ENCODE measurements around the gene RCAN3. TPM values are rescaled to one million over a fixed set of nuclear protein-coding genes. Genes with fewer than 3 reads are reported as not detected.
"Not testable (repeated sequence)": the region's sequence is repeated elsewhere in the genome, so short reads cannot be mapped to it uniquely, and the experiment has no call there.

The RCAN3 gene
- total and polyA plus RNA-seq, 10 of the 15 experiments (the other 5 are each of a cell fraction or from before 2014, with no cell fraction given), result 0.02 to 0.46 (median 0.06) TPM; not detected in 3

DNA sequence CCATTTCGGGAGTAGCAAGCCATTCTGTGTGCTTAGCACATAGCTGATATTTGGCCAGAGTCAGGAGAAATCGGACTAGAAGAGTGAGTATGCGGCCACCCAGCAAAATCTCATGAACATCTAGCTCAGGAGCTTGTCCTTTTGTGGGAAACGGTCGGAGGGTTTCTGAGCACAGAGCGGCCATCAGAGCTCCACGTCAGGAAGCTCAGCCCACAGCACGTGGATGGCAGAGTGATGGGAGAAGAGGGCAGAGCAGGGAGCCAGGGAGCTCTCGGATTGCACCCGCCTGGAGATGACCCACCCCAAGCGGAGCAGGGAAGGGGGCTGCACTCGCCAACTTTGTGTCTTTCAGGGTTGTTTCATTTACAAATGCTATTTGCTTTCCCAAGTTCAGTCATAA lies 13.9 kb downstream of the RCAN3 start (continued):
- no peak for TF ChIP-seq ESRRA (IDR thresholded peaks at IDR 0.05; ENCODE audit: low read length)
- TF ChIP-seq RAD21 (IDR thresholded peaks at IDR 0.05; ENCODE audit: insufficient read depth, low read depth, low read length), result no peak

DNA sequence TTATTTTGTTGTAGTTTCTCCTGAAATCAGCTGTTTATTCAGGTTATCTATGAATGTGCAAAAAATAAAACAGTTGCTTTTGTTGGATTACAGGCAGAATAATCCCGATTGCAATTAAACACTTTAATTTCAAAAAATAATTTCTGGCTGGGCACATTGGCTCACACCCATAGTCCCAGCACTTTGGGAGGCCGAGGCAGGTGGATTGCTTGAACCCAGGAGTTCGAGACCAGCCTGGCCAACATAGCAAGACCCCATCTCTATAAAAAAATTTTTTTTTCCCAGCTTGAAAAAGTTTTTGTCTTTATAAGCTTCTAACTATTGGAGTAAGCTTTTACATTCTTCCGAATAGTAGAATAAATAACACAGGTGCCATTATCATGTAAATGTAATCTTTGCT lies 15.3 kb downstream of the RCAN3 start:
- CTCF ChIA-PET, result interaction anchor here (0.7 to 1.5 kb wide), 3 partner anchors 11 to 1173 kb away, joined by 3 to 6 read pairs (median 5); no protein-coding TSS in a partner anchor

DNA sequence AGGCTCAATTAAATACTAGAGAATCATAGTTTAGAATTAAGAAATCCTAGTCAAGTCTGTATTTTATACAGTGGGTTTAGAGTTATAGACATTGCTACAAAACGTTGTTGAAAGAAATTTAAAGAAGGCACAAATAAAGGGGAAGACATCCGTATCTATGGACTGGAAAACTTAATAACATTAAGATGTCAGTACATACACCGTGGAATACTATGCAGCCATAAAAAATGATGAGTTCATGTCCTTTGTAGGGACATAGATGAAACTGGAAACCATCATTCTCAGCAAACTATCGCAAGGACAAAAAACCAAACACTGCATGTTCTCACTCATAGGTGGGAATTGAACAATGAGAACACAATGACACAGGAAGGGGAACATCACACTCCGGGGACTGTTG lies 17.6 kb downstream of the RCAN3 start:
- SMC1A ChIA-PET (ENCODE audit: uncharacterized antibody, unreplicated experiment); in situ Hi-C loops (cut with MboI); H3K27ac ChIP-seq (ENCODE audit: control insufficient read depth, insufficient read depth); H3K4me3 ChIP-seq; H3K27me3 ChIP-seq (replicated peaks in 1 of 2; ENCODE audit: control insufficient read depth in 2 of 2, insufficient read depth in 2 of 2, low read length in 1 of 2); DNase-seq (ENCODE audit: low read depth, low spot score); H3K36me3 ChIP-seq (ENCODE audit: control insufficient read depth in 2 of 2, insufficient read depth in 2 of 2, low read length in 1 of 2); CTCF ChIA-PET; H4K20me1 ChIP-seq (ENCODE audit: control insufficient read depth, insufficient read depth); ATAC-seq; FAIRE-seq; H2AFZ ChIP-seq (ENCODE audit: control insufficient read depth, low read depth, low read length); BruUV-seq (replicated peaks); intact Hi-C loops (cut with micrococcal nuclease; ENCODE audit: unreplicated experiment); H3K4me2 ChIP-seq (ENCODE audit: control insufficient read depth, insufficient read depth); H3K9ac ChIP-seq (ENCODE audit: control insufficient read depth, insufficient read depth, low read length); H3K9me3 ChIP-seq (replicated peaks; ENCODE audit: control insufficient read depth, insufficient read depth, low read length); H3K4me1 ChIP-seq (ENCODE audit: control insufficient read depth, insufficient read depth, low read length); POLR2A ChIA-PET; H3K79me2 ChIP-seq (ENCODE audit: control insufficient read depth, insufficient read depth, low read length); RAD21 ChIA-PET (ENCODE audit: unreplicated experiment): not testable (repeated sequence)
- 46% methylated on average over 4 of the region's 5 CpGs for WGBS (ENCODE audit: insufficient coverage, insufficient replicate concordance, low lambda C conversion rate, missing lambda C conversion rate)

More for the DNA sequence above, 15.3 kb downstream of the RCAN3 start:
- ChIA-PET SMC1A (ENCODE audit: uncharacterized antibody, unreplicated experiment) (interaction anchor here (0.7 to 1.4 kb wide), 2 partner anchors 8 to 9 kb away, joined by 3 to 5 read pairs; no protein-coding TSS in a partner anchor), RAD21 (ENCODE audit: unreplicated experiment) (no interaction called here), POLR2A (no interaction called here)
- intact Hi-C loops (cut with micrococcal nuclease; ENCODE audit: unreplicated experiment) (no loop called here), in situ Hi-C loops (cut with MboI) (no loop called here)
- no peak for FAIRE-seq
- Histone ChIP-seq H3K79me2 (ENCODE audit: control insufficient read depth, insufficient read depth, low read length) (no peaks in the 10 kb centered on the region), H3K36me3 (ENCODE audit: control insufficient read depth in 2 of 2, insufficient read depth in 2 of 2, low read length in 1 of 2) (no peaks in the 10 kb centered on the region), H3K4me3 (no peak overlapping the region), H3K9ac (ENCODE audit: control insufficient read depth, insufficient read depth, low read length) (no peak overlapping the region), H2AFZ (ENCODE audit: control insufficient read depth, low read depth, low read length) (no peak overlapping the region), H3K4me2 (ENCODE audit: control insufficient read depth, insufficient read depth) (no peak overlapping the region), H4K20me1 (ENCODE audit: control insufficient read depth, insufficient read depth) (no peaks in the 10 kb centered on the region), H3K27me3 (replicated peaks in 1 of 2; ENCODE audit: control insufficient read depth in 2 of 2, insufficient read depth in 2 of 2, low read length in 1 of 2) (no peaks in the 10 kb centered on the region; a peak in 2 of 4 replicates), H3K4me1 (ENCODE audit: control insufficient read depth, insufficient read depth, low read length) (no peaks in the 10 kb centered on the region), H3K9me3 (replicated peaks; ENCODE audit: control insufficient read depth, insufficient read depth, low read length) (no peaks in the 10 kb centered on the region), H3K27ac (ENCODE audit: control insufficient read depth, insufficient read depth) (no peak overlapping the region)
- WGBS (ENCODE audit: insufficient coverage, insufficient replicate concordance, low lambda C conversion rate, missing lambda C conversion rate), result 43% methylated on average over 4 of the region's 4 CpGs
- no peak for ATAC-seq
- DNase-seq (ENCODE audit: low read depth, low spot score), result no peak
- no TSS peak for BruUV-seq (replicated peaks)
- TF ChIP-seq SPI1 (IDR thresholded peaks at IDR 0.05; ENCODE audit: borderline replicate concordance, insufficient read depth, low read depth, low read length) (no peak), CBX5 (IDR thresholded peaks at IDR 0.05; ENCODE audit: low read depth) (no peak), IKZF1 (conservative IDR thresholded peaks at IDR 0.05) (no peak), IKZF2 (IDR thresholded peaks at IDR 0.05) (no peak), ZNF274 (IDR thresholded peaks at IDR 0.05; ENCODE audit: insufficient read depth, insufficient read length) (no peak), RELA (IDR thresholded peaks at IDR 0.05; ENCODE audit: borderline replicate concordance, partially characterized antibody) (no peak), TCF7 (IDR thresholded peaks at IDR 0.05; ENCODE audit: borderline replicate concordance) (no peak), ZSCAN29 (IDR thresholded peaks at IDR 0.05) (no peak), TCF12 (IDR thresholded peaks at IDR 0.05; ENCODE audit: low read depth, low read length) (no peak), KLF5 (IDR thresholded peaks at IDR 0.05; ENCODE audit: partially characterized antibody) (no peak), TCF3 (IDR thresholded peaks at IDR 0.05; ENCODE audit: borderline replicate concordance, insufficient read depth, low read depth, low read length) (no peak), BCL11A (IDR thresholded peaks at IDR 0.05; ENCODE audit: low read depth, low read length) (no peak), BHLHE40 (IDR thresholded peaks at IDR 0.05; ENCODE audit: borderline replicate concordance in 1 of 2, low read depth in 2 of 2, low read length in 1 of 2) (no peak)
- TF ChIP-seq, protein P1, sequence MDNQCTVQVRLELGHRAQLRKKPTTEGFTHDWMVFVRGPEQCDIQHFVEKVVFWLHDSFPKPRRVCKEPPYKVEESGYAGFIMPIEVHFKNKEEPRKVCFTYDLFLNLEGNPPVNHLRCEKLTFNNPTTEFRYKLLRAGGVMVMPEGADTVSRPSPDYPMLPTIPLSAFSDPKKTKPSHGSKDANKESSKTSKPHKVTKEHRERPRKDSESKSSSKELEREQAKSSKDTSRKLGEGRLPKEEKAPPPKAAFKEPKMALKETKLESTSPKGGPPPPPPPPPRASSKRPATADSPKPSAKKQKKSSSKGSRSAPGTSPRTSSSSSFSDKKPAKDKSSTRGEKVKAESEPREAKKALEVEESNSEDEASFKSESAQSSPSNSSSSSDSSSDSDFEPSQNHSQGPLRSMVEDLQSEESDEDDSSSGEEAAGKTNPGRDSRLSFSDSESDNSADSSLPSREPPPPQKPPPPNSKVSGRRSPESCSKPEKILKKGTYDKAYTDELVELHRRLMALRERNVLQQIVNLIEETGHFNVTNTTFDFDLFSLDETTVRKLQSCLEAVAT (IDR thresholded peaks at IDR 0.05), result no peak
- TF ChIP-seq, protein P2, sequence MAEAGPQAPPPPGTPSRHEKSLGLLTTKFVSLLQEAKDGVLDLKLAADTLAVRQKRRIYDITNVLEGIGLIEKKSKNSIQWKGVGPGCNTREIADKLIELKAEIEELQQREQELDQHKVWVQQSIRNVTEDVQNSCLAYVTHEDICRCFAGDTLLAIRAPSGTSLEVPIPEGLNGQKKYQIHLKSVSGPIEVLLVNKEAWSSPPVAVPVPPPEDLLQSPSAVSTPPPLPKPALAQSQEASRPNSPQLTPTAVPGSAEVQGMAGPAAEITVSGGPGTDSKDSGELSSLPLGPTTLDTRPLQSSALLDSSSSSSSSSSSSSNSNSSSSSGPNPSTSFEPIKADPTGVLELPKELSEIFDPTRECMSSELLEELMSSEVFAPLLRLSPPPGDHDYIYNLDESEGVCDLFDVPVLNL (IDR thresholded peaks at IDR 0.05; ENCODE audit: low read depth, low read length), result no peak

All from GM12878 (cell line).